H1 (cell line): ENCODE measurements around the gene SMIM1. TPM values are rescaled to one million over a fixed set of nuclear protein-coding genes. Genes with fewer than 3 reads are reported as not detected.

Experiments
- ASH2L ChIP-seq: fragments of 200-600, 300-600 bp; sonication (generic); IDR thresholded peaks from one replicate; pipeline ENCODE4 v1.7.1; 2017; ENCODE audit warnings: low read length
- CHD2 ChIP-seq: IDR thresholded peaks from 2 replicates; pipeline ENCODE4 v1.6.1; 2012; ENCODE audit warnings: low read length, improper control_type of control experiment
- KDM4A ChIP-seq: IDR thresholded peaks from one replicate; pipeline ENCODE4 v1.7.1; 2012; ENCODE audit warnings: low read depth, mild to moderate bottlenecking, moderate library complexity, low read length, inconsistent platforms; ENCODE audit not compliant: severe bottlenecking
- TEAD4 ChIP-seq: IDR thresholded peaks from 2 replicates; pipeline ENCODE4 v1.6.1; 2012; ENCODE audit warnings: low read depth, low read length, inconsistent platforms, mixed read lengths
- polyA plus RNA-seq, 7 experiments: library from polyadenylated mRNA; depleted of rRNA in 3 of 7; stranded (reverse) in 5 of 7; unstranded in 2 of 7; fragments of >200 nt in 5 of 7; fragments of 200-250 nt in 2 of 7; gene quantifications; 1 replicate in 5 of 7; 2 replicates in 1 of 7; 4 replicates in 1 of 7; pipeline versions ENCODE4 v1.2.1 to v1.2.3, GENCODE V29; 2011 to 2013; ENCODE audit warnings: missing spikeins in 2 of 7, mixed read lengths in 2 of 7
- total RNA-seq: library from RNA; stranded (reverse); fragmentation: NEBNext Ultra II Directional; extraction: Animal tissue kit (Norgen Biotek cat#: 25700); gene quantifications from 2 replicates; pipeline ENCODE4 v1.2.1, GENCODE V29; 2021
- TF ChIP-seq, protein P1 (sequence below): IDR thresholded peaks from 2 replicates; pipeline ENCODE4 v1.6.1; 2011; ENCODE audit warnings: low read depth, mild to moderate bottlenecking, low read length; ENCODE audit not compliant: insufficient read depth

The SMIM1 gene
- total and polyA plus RNA-seq, 2 of the 8 experiments (the other 6 are each of a cell fraction or from before 2014, with no cell fraction given), result 7.7 to 9.7 TPM

GRCh38 chr1:3762151-3762872 is 10.2 kb upstream of the SMIM1 start (continued):
- TF ChIP-seq, protein P1, sequence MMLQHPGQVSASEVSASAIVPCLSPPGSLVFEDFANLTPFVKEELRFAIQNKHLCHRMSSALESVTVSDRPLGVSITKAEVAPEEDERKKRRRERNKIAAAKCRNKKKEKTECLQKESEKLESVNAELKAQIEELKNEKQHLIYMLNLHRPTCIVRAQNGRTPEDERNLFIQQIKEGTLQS, result no peak
- TF ChIP-seq TEAD4 (no peak), CHD2 (no peak), KDM4A (no peak), ASH2L (no peak)
